ENCODE results near the gene HOXA4.

DNA sequence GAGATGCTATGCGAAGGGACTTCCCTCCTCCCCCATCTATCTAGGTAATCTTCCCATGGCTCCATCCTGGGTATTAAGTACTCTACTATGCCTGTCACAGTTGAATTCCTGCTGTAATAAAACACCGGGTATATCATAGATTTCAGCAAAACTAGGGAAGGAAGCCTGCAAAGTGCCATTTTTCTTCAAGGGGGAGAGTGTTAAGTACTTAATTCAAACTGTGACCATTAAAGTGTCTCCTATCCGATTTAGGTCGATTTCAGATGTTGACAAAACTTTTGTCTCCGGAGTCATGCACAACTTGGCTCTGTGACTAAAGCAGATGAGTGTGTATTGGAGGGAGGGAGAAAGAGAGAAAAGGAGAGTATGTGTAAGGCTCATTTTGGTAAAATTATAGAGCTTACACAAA lies 4.6 kb downstream of the HOXA4 start:
- TF ChIP-seq POLR2A (IDR thresholded peaks at IDR 0.05), result no peak
- TF ChIP-seq, protein P1, sequence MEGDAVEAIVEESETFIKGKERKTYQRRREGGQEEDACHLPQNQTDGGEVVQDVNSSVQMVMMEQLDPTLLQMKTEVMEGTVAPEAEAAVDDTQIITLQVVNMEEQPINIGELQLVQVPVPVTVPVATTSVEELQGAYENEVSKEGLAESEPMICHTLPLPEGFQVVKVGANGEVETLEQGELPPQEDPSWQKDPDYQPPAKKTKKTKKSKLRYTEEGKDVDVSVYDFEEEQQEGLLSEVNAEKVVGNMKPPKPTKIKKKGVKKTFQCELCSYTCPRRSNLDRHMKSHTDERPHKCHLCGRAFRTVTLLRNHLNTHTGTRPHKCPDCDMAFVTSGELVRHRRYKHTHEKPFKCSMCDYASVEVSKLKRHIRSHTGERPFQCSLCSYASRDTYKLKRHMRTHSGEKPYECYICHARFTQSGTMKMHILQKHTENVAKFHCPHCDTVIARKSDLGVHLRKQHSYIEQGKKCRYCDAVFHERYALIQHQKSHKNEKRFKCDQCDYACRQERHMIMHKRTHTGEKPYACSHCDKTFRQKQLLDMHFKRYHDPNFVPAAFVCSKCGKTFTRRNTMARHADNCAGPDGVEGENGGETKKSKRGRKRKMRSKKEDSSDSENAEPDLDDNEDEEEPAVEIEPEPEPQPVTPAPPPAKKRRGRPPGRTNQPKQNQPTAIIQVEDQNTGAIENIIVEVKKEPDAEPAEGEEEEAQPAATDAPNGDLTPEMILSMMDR (IDR thresholded peaks at IDR 0.05), result no peak
